Measurements from ENCODE around the gene RAB11A. TPM values are rescaled to one million over a fixed set of nuclear protein-coding genes. Genes with fewer than 3 reads are reported as not detected.

RAB11A gene
- total and polyA plus RNA-seq, 9 of the 15 experiments (the other 6 are each of a cell fraction or from before 2014, with no cell fraction given) = 129 to 369 (median 245) TPM

DNA sequence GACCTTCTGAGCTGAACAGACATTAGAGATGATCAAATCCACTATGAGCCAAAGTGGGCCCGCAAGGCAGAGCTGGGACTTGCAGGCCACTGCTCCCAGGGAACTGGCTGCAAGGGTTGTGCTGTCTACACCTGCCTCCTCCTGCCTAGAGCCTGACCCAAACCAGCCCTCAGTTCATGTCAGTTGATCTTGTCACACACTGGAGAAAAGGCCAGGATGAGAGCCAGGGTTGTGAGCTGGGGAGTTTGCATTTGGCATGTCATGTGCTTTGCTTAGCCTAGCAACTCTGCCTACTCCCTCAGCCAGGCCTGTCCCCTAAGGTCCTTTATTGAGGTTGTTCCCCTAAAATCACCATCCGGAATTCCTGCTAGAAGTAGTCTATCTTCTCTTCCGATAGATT lies 67.8 kb downstream of the RAB11A start (continued):
- TF ChIP-seq, protein P1, sequence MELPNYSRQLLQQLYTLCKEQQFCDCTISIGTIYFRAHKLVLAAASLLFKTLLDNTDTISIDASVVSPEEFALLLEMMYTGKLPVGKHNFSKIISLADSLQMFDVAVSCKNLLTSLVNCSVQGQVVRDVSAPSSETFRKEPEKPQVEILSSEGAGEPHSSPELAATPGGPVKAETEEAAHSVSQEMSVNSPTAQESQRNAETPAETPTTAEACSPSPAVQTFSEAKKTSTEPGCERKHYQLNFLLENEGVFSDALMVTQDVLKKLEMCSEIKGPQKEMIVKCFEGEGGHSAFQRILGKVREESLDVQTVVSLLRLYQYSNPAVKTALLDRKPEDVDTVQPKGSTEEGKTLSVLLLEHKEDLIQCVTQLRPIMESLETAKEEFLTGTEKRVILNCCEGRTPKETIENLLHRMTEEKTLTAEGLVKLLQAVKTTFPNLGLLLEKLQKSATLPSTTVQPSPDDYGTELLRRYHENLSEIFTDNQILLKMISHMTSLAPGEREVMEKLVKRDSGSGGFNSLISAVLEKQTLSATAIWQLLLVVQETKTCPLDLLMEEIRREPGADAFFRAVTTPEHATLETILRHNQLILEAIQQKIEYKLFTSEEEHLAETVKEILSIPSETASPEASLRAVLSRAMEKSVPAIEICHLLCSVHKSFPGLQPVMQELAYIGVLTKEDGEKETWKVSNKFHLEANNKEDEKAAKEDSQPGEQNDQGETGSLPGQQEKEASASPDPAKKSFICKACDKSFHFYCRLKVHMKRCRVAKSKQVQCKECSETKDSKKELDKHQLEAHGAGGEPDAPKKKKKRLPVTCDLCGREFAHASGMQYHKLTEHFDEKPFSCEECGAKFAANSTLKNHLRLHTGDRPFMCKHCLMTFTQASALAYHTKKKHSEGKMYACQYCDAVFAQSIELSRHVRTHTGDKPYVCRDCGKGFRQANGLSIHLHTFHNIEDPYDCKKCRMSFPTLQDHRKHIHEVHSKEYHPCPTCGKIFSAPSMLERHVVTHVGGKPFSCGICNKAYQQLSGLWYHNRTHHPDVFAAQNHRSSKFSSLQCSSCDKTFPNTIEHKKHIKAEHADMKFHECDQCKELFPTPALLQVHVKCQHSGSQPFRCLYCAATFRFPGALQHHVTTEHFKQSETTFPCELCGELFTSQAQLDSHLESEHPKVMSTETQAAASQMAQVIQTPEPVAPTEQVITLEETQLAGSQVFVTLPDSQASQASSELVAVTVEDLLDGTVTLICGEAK (IDR thresholded peaks at IDR 0.05) = no peak
- TF ChIP-seq, protein P1 (CRISPR knock-in tag; IDR thresholded peaks at IDR 0.05) = no peak
- TF ChIP-seq SMAD2 (IDR thresholded peaks at IDR 0.05; ENCODE audit: low read depth, low read length) = no peak
- TF ChIP-seq, protein P2, sequence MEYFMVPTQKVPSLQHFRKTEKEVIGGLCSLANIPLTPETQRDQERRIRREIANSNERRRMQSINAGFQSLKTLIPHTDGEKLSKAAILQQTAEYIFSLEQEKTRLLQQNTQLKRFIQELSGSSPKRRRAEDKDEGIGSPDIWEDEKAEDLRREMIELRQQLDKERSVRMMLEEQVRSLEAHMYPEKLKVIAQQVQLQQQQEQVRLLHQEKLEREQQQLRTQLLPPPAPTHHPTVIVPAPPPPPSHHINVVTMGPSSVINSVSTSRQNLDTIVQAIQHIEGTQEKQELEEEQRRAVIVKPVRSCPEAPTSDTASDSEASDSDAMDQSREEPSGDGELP (CRISPR knock-in tag; IDR thresholded peaks at IDR 0.05; ENCODE audit: borderline replicate concordance) = no peak
- no peak for TF ChIP-seq HDAC3 (IDR thresholded peaks at IDR 0.05; ENCODE audit: borderline replicate concordance, partially characterized antibody)
- TF ChIP-seq HMG20B (CRISPR knock-in tag; IDR thresholded peaks at IDR 0.05) = no peak
- TF ChIP-seq HNRNPL (IDR thresholded peaks at IDR 0.05; ENCODE audit: low read depth, low read length) = no peak
- no peak for TF ChIP-seq GATAD2A (IDR thresholded peaks at IDR 0.05)
- no peak for TF ChIP-seq BHLHE40 (IDR thresholded peaks at IDR 0.05; ENCODE audit: low read length)
- no peak for TF ChIP-seq GABPB2 (CRISPR knock-in tag; conservative IDR thresholded peaks at IDR 0.05)
- TF ChIP-seq RBM15 (IDR thresholded peaks at IDR 0.05; ENCODE audit: insufficient read depth, low read length) = no peak
- TF ChIP-seq, protein P3, sequence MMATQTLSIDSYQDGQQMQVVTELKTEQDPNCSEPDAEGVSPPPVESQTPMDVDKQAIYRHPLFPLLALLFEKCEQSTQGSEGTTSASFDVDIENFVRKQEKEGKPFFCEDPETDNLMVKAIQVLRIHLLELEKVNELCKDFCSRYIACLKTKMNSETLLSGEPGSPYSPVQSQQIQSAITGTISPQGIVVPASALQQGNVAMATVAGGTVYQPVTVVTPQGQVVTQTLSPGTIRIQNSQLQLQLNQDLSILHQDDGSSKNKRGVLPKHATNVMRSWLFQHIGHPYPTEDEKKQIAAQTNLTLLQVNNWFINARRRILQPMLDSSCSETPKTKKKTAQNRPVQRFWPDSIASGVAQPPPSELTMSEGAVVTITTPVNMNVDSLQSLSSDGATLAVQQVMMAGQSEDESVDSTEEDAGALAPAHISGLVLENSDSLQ (IDR thresholded peaks at IDR 0.05) = no peak
- no peak for TF ChIP-seq CREM (IDR thresholded peaks at IDR 0.05; ENCODE audit: low read depth)

Data from K562 (cell line).